Measurements from ENCODE around the gene SGSM1.

DNA sequence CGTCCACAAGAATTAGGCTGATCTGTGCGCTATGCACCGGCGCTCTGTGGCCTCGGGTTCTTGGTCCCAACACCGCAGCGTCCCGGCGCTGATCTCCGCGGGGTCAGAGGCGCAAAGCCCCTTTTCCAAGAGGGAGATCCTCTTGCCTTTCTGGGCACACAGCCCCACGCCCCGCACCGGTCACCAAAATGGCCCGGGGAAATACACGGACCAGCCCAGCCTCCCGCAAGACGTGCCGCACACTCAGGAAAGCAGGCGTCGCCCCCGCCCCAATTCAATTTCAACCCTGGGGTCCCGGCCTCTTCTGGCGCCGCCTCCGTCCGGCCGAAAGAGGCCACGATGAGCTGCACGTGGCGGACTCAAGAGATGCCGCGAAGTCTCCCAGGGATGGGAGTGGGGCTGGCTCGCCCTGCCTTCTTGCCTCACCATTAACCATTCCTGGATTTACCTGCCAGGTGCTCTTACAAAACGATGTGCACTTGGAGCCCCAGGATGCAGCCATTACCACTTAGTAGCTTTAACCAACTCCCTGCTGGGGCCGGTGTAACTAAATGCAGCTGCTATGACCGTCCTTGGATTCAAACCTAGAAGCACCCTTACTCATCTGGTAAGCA lies 42.0 kb upstream of the SGSM1 start:
- TF ChIP-seq, protein P1, sequence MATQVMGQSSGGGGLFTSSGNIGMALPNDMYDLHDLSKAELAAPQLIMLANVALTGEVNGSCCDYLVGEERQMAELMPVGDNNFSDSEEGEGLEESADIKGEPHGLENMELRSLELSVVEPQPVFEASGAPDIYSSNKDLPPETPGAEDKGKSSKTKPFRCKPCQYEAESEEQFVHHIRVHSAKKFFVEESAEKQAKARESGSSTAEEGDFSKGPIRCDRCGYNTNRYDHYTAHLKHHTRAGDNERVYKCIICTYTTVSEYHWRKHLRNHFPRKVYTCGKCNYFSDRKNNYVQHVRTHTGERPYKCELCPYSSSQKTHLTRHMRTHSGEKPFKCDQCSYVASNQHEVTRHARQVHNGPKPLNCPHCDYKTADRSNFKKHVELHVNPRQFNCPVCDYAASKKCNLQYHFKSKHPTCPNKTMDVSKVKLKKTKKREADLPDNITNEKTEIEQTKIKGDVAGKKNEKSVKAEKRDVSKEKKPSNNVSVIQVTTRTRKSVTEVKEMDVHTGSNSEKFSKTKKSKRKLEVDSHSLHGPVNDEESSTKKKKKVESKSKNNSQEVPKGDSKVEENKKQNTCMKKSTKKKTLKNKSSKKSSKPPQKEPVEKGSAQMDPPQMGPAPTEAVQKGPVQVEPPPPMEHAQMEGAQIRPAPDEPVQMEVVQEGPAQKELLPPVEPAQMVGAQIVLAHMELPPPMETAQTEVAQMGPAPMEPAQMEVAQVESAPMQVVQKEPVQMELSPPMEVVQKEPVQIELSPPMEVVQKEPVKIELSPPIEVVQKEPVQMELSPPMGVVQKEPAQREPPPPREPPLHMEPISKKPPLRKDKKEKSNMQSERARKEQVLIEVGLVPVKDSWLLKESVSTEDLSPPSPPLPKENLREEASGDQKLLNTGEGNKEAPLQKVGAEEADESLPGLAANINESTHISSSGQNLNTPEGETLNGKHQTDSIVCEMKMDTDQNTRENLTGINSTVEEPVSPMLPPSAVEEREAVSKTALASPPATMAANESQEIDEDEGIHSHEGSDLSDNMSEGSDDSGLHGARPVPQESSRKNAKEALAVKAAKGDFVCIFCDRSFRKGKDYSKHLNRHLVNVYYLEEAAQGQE (IDR thresholded peaks at IDR 0.05; ENCODE audit: insufficient read depth in 1 of 2, low read depth in 2 of 2, low read length in 2 of 2) = no peak
- TF ChIP-seq TAF1 (IDR thresholded peaks at IDR 0.05; ENCODE audit: borderline replicate concordance, insufficient read depth, low read length) (no peak), POLR2AphosphoS5 (IDR thresholded peaks at IDR 0.05; ENCODE audit: low read depth, low read length) (no peak), SIN3A (IDR thresholded peaks at IDR 0.05; ENCODE audit: borderline replicate concordance, insufficient read depth, low read length) (no peak)

Data from PFSK-1 (cell line).